Liver (tissue), 3 donors: ENCODE results near the gene MYO18B.

ENCODE experiments used
- ATF3 ChIP-seq: IDR thresholded peaks from 2 replicates; pipeline ENCODE4 v1.6.1; 2016; ENCODE audit warnings: antibody characterized with exemption
- GABPA ChIP-seq, 2 donors: IDR thresholded peaks in 1 of 2; conservative IDR thresholded peaks in 1 of 2; 2 replicates each; pipeline ENCODE4 v1.6.1; 2016; ENCODE audit warnings: antibody characterized with exemption in 2 of 2, mild to moderate bottlenecking in 1 of 2, moderate library complexity in 1 of 2
- JUND ChIP-seq, 2 donors: IDR thresholded peaks; 2 replicates each; pipeline ENCODE4 v1.6.1; 2016; ENCODE audit warnings: antibody characterized with exemption in 2 of 2
- MAX ChIP-seq: IDR thresholded peaks from 2 replicates; pipeline ENCODE4 v1.6.1; 2016; ENCODE audit warnings: antibody characterized with exemption
- REST ChIP-seq: IDR thresholded peaks from 2 replicates; pipeline ENCODE4 v1.6.1; 2016; ENCODE audit warnings: antibody characterized with exemption, mild to moderate bottlenecking
- RXRA ChIP-seq, 2 donors: IDR thresholded peaks; 2 replicates each; pipeline ENCODE4 v1.6.1; 2017 to 2018; ENCODE audit warnings: antibody characterized with exemption in 2 of 2, mild to moderate bottlenecking in 1 of 2
- TAF1 ChIP-seq: conservative IDR thresholded peaks from 2 replicates; pipeline ENCODE4 v1.6.1; 2016; ENCODE audit warnings: antibody characterized with exemption, mild to moderate bottlenecking
- YY1 ChIP-seq: IDR thresholded peaks from 2 replicates; pipeline ENCODE4 v1.6.1; 2016; ENCODE audit warnings: antibody characterized with exemption, mild to moderate bottlenecking
- TF ChIP-seq, protein P1 (sequence below): fragments of 150-350 bp; IDR thresholded peaks from 2 replicates; pipeline ENCODE4 v1.5.1; 2017; ENCODE audit warnings: improper control_type of control experiment, low read depth, low read length; ENCODE audit not compliant: missing input control
- donor health status: healthy.
- donor health status: healthy.

DNA sequence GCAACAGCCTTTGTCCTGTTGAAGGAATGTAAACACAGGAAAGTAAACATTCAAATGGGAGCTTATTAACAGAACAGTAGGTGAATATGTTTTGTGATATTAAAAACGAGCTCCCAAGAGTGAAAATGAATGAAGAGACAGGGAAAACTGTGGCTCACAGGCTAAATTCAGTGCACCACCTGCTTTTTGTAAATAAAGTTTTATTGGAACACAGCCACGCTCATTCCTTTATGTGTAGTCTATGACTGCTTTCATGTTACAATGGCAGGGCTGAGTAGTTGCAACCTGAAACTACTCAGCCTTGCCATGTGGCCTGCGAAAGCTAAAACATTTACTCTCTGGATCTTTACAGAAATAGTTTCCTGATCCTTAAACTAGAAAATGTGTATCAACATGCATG, 136.9 kb downstream of the MYO18B start:
- TF ChIP-seq ATF3, result no peak
- TF ChIP-seq REST, result no peak
- TF ChIP-seq MAX, result no peak
- TF ChIP-seq, protein P1, sequence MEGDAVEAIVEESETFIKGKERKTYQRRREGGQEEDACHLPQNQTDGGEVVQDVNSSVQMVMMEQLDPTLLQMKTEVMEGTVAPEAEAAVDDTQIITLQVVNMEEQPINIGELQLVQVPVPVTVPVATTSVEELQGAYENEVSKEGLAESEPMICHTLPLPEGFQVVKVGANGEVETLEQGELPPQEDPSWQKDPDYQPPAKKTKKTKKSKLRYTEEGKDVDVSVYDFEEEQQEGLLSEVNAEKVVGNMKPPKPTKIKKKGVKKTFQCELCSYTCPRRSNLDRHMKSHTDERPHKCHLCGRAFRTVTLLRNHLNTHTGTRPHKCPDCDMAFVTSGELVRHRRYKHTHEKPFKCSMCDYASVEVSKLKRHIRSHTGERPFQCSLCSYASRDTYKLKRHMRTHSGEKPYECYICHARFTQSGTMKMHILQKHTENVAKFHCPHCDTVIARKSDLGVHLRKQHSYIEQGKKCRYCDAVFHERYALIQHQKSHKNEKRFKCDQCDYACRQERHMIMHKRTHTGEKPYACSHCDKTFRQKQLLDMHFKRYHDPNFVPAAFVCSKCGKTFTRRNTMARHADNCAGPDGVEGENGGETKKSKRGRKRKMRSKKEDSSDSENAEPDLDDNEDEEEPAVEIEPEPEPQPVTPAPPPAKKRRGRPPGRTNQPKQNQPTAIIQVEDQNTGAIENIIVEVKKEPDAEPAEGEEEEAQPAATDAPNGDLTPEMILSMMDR, result no peak
- TF ChIP-seq GABPA (IDR thresholded peaks at IDR 0.05 in 1 of 2, conservative IDR thresholded peaks at IDR 0.05 in 1 of 2), result no peak
- no peak for TF ChIP-seq RXRA (IDR thresholded peaks at IDR 0.05)
- TF ChIP-seq YY1, result no peak
- TF ChIP-seq JUND (IDR thresholded peaks at IDR 0.05), result no peak
- no peak for TF ChIP-seq TAF1
